ENCODE data around the gene PCDHGA9.

DNA sequence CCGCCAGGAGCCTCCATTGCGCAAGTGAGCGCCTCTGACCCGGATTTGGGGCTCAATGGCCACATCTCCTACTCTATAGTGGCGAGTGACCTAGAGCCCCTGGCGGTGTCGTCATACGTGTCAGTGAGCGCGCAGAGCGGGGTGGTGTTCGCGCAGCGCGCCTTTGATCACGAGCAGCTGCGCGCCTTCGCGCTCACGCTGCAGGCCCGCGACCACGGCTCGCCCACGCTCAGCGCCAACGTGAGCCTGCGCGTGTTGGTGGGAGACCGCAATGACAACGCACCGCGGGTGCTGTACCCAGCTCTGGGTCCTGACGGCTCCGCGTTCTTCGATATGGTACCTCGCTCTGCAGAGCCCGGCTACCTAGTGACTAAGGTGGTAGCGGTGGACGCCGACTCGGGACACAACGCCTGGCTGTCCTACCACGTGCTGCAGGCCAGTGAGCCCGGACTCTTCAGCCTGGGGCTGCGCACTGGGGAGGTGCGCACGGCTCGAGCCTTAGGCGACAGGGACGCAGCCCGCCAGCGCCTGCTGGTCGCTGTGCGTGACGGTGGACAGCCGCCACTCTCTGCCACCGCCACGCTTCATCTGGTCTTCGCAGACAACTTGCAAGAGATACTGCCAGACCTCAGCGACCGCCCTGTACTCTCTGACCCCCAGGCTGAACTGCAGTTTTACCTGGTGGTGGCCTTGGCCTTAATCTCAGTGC, 7.2 kb downstream of the PCDHGA9 start:
- TF ChIP-seq, protein P1, sequence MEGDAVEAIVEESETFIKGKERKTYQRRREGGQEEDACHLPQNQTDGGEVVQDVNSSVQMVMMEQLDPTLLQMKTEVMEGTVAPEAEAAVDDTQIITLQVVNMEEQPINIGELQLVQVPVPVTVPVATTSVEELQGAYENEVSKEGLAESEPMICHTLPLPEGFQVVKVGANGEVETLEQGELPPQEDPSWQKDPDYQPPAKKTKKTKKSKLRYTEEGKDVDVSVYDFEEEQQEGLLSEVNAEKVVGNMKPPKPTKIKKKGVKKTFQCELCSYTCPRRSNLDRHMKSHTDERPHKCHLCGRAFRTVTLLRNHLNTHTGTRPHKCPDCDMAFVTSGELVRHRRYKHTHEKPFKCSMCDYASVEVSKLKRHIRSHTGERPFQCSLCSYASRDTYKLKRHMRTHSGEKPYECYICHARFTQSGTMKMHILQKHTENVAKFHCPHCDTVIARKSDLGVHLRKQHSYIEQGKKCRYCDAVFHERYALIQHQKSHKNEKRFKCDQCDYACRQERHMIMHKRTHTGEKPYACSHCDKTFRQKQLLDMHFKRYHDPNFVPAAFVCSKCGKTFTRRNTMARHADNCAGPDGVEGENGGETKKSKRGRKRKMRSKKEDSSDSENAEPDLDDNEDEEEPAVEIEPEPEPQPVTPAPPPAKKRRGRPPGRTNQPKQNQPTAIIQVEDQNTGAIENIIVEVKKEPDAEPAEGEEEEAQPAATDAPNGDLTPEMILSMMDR (conservative IDR thresholded peaks at IDR 0.05) = no peak
- TF ChIP-seq ZFX (IDR thresholded peaks at IDR 0.05) = no peak

All from C4-2B (cell line).